COLO668 (cell line): ENCODE measurements around the gene DUSP8.
"Not testable (repeated sequence)": the region's sequence is repeated elsewhere in the genome, so short reads cannot be mapped to it uniquely, and the experiment has no call there.

ENCODE experiments used
- DNase-seq: peaks from one replicate; lab custom pipeline; 2025; ENCODE audit not compliant: unreplicated experiment; lab: John Stamatoyannopoulos, UW

DUSP8 gene

GRCh38 chr11:1572197-1573076 lies at the start of gene DUSP8:
Gene DUSP8, minus strand, starts transcription at chr11:1572271. Its CDS starts 6,445 bp downstream, at chr11:1565826.
- peak; percentile 83 for DNase-seq

GRCh38 chr11:1619449-1619848 lies 47.4 kb upstream of the DUSP8 start:
- DNase-seq = no peak

- DNase-seq = no peak
Measured at GRCh38 chr11:1618231-1618630, 46.2 kb upstream of the DUSP8 start.

- peak; percentile 19 for DNase-seq
Measured at GRCh38 chr11:1608363-1608762, 36.3 kb upstream of the DUSP8 start, which contains the start of gene KRTAP5-3. Gene KRTAP5-3, minus strand, starts transcription at chr11:1608463. Its CDS starts 78 bp downstream, at chr11:1608385.

GRCh38 chr11:1607901-1608300 lies 35.8 kb upstream of the DUSP8 start:
- DNase-seq = peak; percentile 24

- DNase-seq = not testable (repeated sequence)
Measured at GRCh38 chr11:1607156-1607845, 35.2 kb upstream of the DUSP8 start.

GRCh38 chr11:1605923-1606322 lies 33.9 kb upstream of the DUSP8 start:
- not testable (repeated sequence) for DNase-seq

GRCh38 chr11:1604711-1605110 lies 32.6 kb upstream of the DUSP8 start:
- DNase-seq = no peak

GRCh38 chr11:1604181-1604580 lies 32.1 kb upstream of the DUSP8 start:
- no peak for DNase-seq

- DNase-seq = peak; percentile 9
Measured at GRCh38 chr11:1603629-1604028, 31.6 kb upstream of the DUSP8 start.

GRCh38 chr11:1601663-1602062 lies 29.6 kb upstream of the DUSP8 start:
- DNase-seq = not testable (repeated sequence)

- DNase-seq = no peak
Measured at GRCh38 chr11:1600626-1601025, 28.6 kb upstream of the DUSP8 start.

GRCh38 chr11:1598816-1599215 lies 26.7 kb upstream of the DUSP8 start:
- DNase-seq = no peak

GRCh38 chr11:1598406-1598805 lies 26.3 kb upstream of the DUSP8 start:
- DNase-seq = not testable (repeated sequence)

- peak; percentile 0 for DNase-seq
Measured at GRCh38 chr11:1597994-1598380, 25.9 kb upstream of the DUSP8 start, which contains the start of gene KRTAP5-2. Gene KRTAP5-2, minus strand, starts transcription at chr11:1598294. Its CDS starts 44 bp downstream, at chr11:1598250.

GRCh38 chr11:1597331-1597993 lies 25.4 kb upstream of the DUSP8 start:
- peak; percentile 3 for DNase-seq

GRCh38 chr11:1596576-1597121 lies 24.6 kb upstream of the DUSP8 start:
- DNase-seq = not testable (repeated sequence)

GRCh38 chr11:1595994-1596575 lies 24.0 kb upstream of the DUSP8 start:
- not testable (repeated sequence) for DNase-seq

- no peak for DNase-seq
Measured at GRCh38 chr11:1592628-1593027, 20.6 kb upstream of the DUSP8 start.

- DNase-seq = no peak
Measured at GRCh38 chr11:1589996-1590395, 17.9 kb upstream of the DUSP8 start.
